Activated CD4-positive, alpha-beta T cell treated with anti-CD3 and anti-CD28 coated beads, Interleukin-2, amount 50 U/mL, for 48 hours (primary cell): ENCODE results near the gene RNASE9.
"Not testable (repeated sequence)": the region's sequence is repeated elsewhere in the genome, so short reads cannot be mapped to it uniquely, and the experiment has no call there.

Experiments
- DNase-seq, 2 experiments: peaks; one replicate each; pipeline ENCODE4 v3.0.0-alpha.2; 2020

Gene RNASE9

DNA sequence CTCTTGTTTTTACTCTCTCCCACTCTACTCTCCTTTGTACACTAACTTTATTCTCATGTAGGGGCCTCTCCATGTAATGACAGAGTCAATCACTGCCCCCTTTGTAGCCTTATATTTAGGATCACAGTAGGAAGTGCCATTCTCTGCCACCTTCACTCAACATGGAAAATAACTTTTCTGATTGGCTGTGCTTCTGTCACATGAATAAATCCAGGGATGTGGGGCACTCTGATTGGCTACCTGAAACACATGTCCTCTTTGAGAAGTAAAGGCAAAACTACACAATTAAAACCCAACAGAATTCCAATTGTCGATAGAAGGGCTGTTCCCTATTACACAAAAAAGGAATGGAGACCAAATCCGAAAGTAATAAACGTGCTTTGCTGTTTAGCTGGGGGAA, at the start of gene RNASE9:
Gene RNASE9, minus strand, starts transcription at position 87 of the 400 bp plus-strand sequence.
- DNase-seq = no peak

DNA sequence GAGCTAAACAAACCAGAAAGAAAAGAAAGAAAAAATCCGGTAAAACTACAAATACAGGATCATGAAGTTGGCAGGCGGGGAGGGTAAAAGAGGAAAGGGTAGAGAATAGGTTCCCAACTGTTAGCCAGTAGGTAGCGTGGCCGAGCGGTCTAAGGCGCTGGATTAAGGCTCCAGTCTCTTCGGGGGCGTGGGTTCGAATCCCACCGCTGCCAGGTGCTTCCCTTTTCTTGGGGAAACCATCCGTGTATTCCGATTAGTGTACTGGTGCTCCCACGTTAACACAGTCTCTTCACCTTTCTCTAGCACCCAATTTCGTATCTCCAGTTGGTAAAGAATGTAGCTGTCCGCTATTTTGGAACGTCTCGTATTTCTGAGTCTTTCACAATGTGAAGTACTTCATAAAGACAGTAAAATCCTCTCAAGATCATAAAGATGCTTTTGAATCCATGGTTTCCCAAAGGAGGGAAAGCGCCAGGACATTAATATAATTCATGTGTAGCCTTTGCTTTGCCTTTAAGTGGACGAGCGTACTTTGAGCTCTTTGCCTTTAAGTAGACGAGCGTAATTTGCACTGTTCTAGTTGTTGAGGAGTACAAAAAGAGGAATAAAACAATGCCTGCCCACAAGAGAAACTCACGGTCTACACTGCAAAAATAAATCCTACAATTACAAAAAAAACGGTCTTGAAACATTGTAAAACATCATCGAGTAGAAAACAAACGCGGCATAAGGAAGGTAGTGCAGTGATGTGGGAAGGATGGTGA, 49.3 kb upstream of the RNASE9 start:
- peak; percentile 88 to 89 for DNase-seq

DNA sequence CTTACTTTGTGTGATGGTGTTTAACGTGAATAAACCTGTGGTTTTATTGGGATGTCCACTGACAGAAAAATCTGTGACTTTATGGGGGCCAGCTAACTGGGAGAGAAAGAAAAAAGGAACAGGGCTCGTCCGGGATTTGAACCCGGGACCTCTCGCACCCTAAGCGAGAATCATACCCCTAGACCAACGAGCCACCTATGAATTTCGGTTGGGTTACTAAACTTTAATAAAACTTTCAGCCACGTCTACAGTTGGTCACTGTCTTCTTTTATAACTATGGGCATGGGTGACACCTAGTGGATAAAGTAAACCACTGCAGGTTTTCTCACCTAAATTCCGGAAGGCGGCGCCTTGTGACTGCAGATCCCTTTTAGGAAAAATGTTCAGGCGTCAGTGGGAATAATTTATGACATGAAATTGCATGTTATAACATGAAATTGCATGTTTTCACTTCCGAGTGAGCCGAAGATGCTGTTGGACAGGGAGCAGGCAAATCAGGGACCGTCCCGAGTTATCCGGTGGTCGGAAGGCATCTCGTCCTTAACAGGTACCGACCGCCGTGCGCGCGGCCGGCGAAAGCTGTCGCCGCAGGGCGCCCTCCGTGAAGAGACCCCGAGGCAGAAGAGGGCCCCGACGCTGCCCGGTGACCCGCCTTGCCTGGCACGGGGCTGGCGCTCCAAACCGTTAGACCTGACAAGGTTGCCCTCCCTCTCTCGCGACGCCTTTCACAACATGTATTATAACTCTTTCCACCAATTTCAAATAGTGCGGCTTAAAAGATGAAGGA, 48.6 kb upstream of the RNASE9 start:
- DNase-seq = peak; percentile 54 to 69

DNA sequence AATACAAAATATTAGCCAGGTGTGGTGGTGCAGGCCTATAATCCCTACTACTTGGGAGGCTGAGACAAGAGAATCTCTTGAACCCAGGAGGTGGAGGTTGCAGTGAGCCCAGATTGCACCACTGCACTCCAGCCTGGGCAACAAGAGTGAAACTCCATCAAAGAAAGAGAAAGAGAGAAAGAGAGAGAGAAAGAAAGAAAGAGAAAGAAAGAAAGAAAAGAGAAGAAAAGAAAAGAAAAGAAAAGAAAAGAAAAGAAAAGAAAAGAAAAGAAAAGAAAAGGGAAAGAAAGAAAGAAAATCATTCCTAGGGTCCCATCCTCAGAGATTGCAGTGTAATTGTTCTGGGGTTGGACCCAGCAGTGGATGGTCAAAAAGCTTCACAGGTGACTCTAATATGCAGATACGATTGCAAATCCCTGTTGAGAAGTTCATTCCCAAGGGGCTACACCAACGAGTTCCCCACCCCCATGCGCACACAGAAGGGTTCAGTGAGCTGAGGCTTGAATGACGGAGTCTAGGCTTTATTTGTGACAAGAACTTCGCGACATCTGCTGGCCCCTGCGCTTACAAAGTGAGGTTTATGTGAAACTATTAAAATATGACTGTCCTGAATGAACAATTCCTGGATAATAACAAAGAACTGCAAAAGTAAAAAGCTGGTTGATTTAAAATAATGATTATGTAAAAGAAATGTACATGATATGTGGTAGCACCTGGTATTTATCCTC, 47.7 kb upstream of the RNASE9 start:
- DNase-seq = no peak

DNA sequence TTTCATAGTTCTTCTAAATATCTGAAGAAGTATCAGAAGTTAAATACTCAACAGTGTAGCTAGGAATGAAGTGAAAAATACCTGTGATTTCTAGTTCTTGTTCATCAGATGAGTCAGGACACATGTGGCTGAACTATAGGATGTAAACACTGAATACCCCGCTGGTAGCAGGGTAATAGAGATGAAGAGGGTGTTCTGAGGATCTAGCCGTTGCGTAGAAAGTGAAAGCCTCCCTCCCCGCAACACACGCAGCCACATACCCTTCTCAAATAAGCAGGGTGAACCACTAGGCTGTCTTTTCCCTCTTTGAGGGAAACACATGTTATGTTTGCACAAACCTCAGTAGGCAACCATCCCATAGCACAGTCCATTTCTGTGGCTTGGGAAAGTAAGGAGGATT, 46.8 kb upstream of the RNASE9 start:
- DNase-seq = no peak

DNA sequence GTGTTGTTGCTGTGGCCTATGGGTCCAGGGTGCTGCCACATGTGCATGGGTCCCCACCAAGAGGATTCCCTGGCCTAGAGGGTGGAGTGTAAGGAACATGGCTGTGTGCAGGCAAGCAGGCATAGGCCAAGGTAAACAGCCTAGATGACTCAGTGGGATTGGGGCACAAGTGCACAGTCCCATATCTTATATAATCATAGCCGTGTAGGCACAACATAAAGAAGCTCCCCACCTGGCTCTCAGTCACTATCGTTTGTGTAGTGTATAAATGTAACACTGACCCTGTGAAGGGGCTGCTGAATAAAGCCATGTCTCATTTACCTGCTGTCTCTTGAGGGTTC, 46.0 kb upstream of the RNASE9 start:
- DNase-seq = no peak

DNA sequence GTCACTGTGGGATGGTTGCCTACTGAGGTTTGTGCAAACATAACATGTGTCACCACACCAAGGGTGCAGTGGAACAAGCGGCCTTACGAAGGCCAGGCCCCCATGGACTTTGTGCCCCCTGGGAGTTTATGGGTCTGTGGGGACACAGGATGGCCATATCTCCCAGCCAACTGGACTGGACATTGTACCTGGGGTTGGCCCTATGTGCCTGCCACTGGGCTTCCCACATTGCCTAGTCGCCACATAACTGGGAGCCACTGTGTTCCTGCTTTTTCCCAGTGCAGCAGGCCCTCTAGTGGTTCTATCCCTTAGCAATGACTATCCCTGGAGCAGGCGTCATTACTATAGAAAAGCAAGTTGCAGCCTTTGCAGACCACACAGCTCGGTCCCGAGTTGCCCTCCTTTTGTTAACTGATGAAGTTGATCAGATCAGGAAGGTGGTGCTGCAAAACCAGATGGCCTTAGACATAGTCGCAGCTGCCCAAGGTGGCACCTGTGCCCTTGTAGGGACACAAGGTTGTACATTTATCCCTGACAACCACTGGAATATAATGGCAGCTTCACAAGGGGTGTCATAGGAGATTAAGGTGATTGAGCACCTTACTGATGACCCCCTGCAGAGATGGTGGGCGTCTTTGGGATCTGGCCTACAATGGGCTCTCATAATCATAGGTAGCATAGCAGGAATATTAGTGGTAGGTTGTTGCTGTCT, 45.5 kb upstream of the RNASE9 start:
- DNase-seq = no peak

DNA sequence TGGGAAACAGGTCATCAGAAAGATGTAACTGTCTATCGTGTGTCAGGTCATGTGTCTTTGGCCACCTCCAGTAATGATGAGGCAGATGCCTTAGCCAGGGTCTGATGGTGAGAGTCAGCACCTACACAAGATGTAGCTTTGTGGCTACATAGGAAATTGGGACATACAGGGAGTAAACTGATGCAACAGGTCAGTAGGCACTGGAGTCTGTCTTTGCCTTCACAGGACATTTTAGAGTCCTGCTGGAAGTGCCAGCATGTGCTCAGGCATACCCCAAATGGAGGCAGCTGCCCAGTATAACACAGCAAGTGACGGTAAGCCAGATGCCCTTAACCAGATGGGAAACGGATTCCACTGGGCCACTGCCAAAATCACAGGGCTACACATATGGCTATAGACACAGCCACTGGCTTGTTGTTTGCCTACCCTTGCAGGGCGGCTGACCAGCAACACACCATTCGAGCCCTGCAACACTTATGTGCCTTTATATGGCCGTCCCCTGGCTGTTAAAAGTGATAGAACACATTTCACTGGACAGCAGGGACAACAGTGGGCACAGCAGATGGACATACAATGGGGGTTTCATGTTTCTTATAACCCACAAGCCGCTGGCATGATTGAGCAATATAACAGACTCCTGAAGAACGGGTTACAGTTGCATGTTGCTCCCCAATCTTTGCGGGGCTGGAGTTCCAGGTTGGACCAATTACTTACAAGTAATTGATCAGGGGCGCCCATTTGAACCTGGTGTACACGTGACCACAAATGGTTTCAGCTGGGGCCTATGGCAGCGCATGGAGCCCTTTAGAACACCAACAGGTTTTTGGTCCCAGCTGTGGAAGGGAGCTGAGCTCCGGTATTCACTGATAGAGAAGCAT, 43.2 kb upstream of the RNASE9 start:
- no peak for DNase-seq

DNA sequence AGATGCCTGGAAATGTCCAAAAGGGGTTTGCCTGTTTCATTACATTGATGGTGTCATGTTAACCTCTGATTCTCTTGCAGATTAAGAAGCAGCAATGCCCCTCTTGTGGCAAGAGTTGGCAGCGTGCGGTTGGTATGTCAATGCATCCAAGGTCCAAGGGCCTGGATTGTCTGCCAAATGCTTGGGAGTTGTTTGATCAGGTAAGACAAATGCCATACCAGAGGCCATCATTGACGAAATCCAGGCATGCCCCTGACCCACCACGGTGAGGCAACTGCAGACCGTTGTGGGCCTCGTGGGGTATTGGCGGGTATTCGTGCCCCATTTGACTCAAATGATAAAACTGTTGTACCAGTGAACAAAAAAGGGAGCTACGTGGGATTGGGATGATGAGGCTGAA, 41.7 kb upstream of the RNASE9 start:
- no peak for DNase-seq

DNA sequence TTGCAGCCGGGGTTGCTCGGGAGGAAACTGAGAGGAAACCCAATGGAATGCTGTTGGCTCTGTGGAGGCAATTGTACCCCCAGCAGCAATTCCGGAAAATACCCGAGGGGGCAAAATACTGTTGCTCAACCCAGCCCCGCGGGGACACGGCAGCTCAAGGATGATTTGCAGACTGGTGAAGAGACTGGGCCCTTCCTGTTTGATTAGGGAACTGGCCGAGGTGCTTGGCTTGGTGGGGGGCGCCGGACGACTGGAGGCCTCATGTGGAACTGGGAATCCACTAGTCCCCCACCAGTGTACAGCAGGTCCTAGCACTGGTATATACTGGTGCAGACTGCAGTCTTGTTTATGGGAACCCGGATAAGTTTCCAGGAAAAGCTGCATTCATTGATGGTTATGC, 40.7 kb upstream of the RNASE9 start:
- no peak for DNase-seq

DNA sequence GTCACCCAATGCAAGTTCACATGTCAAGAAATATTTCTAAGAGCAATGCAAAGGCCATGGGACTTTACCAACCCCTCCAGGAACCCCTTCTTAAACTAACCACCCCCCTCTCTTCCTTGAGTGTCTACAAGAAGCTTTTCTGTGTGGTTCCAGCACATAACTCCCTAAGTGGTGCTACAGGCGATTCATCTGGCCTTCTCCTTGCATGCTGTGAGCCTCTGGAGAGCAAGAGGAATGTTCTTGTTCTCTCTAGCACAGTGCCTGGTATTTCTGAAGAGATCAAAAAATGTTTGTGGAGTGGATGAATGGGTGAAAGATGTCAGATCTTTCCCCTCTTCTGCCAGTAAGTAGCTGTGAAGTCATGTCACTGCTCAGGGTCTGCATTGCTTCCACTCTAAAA, 36.3 kb upstream of the RNASE9 start:
- DNase-seq = no peak

DNA sequence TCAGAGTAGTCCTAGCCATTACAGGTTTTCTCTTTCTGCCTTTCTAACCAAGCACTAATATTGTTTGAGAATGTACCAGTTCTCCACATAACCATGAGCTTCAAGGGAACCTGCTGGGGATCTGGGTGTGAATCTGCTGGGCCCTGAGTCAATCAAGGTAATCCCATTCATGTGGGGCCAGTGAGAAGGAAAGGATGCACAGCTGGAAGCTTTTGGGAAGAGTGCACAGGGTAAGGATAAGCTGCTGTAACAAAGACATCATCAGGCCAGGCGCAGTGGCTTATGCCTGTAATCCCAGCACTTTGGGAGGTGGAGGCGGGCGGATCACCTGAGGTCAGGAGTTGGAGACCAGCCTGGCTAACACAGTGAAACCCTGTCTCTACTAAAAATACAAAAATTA, 34.9 kb upstream of the RNASE9 start:
- DNase-seq = not testable (repeated sequence)

DNA sequence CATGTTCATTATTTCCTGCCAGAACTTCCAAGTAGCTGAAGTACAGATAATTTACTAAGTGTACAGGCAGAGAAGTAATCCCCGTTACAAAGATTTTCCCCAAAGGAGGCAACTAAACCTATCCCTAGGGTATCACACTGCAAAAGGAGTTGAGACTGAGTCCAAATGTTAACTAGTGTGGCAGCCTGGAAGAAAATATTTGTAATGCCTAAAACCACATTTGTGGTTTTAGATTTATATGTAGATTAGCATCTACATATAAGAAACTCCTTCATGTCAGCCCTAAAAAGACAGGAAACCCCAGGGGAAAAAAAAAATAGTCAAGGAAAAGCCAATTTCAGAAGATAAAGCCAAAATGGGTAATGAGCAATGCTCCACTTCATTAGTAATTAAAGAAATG, 31.7 kb upstream of the RNASE9 start:
- no peak for DNase-seq

DNA sequence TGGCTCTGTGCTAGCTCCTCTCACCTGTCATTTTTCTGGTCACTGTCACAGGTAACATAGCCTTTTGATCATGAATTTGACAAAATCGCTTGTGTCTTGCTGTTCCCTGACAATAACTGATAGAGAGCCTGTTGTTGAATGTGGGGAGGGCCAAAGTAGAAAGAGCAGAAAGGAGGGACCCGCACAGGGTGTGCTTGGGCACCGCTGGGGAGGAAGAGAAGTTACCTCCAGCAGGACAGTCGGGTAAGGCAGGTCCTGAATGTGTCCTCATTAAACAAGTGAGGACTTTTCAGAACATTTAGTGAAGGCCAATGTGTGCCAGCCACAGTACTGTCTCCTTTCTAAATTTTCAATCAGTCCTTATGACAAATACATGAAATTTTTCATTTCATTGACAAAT, 30.4 kb upstream of the RNASE9 start, which contains the start of gene RNASE12:
Gene RNASE12, minus strand, starts transcription at position 142 of the 400 bp plus-strand sequence. CDS start 653 bp downstream, outside the sequence.
- no peak for DNase-seq

DNA sequence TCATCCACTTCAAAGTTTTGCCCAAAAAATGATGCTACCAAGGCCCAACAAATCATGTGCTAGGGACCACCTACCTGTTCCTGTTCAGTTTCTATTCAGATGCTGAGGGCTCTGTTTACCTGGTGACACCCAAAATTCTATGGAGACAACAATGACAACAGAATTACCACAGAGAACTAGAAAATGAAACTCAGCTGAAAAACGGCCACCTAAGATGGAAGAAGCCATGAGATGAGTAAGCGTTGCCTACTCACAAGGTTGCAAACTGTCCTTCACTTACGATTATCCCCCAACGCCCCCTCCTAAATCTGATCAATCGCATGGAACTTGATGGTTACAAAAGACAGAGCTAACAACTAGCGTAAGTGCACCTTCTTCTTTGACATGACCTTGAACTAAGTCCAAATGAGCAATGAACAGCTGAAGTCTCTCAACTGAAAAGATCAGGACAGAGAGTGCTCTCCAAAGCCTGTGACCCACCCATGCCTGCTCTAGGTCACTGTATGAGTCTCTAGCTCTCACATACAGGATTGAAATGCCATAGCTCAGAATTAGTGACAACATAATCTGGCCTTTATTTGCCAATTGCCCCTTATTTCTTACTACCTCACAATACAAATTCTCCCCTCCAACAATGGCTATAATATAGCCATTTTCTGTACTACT, 26.8 kb upstream of the RNASE9 start, which contains the start of gene RNASE11:
Gene RNASE11, minus strand, starts transcription at position 513 of the 666 bp plus-strand sequence.
- no peak for DNase-seq

DNA sequence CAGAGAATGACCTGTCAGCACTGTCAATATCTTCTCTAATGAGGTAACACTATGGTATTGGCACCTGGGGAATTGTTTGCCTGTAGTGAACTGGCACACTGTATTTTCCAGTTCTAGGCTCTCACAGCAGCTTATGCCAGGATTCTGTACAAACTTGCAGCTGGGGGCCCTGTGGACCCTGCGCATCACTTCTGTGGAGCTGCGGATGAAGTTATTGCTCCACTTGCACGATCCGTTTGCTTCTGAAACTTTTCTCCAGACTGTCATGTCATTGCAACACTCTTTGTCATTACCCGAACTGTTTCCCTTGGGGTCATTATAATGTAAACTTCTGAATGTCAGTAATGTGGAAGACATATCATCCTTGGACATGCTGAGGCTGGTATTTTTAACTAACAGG, 23.1 kb upstream of the RNASE9 start:
- no peak for DNase-seq

DNA sequence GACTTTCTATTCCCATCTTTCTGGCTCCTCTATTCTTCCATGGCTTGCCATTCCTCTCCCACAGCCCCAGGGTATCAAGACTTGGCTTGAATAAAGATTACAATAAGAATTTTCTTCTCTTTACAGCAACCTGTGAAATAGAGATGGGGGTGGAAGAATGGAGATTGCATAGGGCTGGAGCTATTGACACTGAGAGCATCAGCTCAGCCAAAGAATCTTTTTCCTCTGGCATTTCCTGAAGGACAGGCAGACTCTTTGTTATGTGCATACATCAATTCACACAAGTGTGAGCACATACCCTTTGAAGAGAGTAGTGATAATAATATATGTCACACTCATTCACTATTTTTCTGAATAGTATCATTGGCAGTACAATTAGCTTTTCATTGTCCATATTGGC, 22.3 kb upstream of the RNASE9 start:
- no peak for DNase-seq

DNA sequence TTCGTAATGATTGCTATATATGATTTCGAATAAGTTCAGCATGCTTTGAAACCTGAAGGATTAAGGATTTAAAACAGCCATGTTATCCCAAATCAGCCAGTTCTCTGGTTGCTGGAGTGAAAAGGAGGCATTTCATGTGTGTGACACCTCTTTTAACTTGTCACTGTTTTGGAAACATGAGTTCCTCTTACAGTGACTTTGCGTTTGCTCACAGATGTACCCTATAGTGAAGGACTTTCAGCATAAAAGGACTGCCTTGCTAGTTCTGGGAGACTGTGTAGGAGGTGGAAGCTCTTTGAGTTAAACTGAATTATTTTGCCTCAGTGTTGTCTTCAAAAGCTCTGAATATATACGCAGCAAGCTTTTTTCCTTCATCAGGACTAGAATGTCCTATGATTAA, 19.4 kb upstream of the RNASE9 start:
- DNase-seq = no peak

DNA sequence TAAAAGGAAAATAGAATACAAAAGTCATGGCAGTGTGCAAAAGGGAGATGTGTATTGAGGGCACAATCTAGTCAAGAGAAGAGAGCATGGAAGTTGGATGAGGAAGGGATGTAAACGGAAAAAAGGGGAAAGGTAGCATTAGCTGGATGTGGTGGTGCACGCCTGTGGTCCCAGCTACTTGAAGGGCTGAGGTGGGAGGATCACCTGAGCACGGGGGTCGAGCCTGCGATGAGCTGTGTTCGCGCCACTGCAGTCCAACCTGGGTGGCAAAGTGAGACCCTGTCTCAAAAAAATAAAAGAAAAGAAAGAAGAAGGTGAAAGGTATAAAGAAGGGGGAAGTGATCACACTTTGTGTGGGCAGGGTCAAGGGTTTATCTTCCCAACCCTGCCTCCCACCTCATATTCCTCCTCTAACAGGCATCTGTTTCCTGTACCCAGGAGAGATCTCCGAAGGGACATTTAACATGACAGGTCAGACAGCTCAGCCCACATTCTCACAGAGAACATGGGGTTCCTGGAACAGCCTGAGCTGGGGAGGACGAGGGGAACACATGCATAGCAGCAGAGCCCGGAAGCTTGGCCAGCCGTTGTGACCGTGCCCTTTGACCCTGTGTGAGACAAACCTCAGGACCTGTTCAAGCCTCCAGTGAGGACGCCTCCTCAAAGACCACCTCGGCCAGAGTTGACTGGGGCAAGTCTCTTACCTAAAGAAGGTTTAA, 18.1 kb upstream of the RNASE9 start:
- no peak for DNase-seq

DNA sequence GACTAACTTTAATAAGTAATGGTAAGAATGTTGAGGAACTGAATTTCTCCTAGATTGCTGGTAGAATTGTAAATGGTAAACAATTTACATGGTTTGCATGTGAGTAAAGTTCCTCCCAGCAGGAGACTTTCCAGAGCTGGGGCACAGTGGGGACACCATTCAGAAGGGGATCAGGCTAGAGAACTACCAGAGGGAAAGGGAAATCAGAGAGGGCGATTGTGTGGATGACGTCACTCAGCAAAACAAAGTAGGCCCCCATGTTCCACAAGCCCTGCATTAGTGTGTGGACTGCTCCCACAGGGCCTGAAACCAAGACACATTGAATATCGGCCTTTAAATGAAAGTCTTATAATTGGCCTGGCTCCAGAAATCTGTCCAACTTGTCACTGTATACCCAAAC, 17.5 kb upstream of the RNASE9 start:
- DNase-seq = no peak
